Pancreas (tissue), 10 donors: ENCODE measurements around the gene ADAMTS6. TPM values are rescaled to one million over a fixed set of nuclear protein-coding genes. Genes with fewer than 3 reads are reported as not detected.

Source experiments
- ATAC-seq, 4 donors: fragments of 200-7000 bp; cut with Tn5 transposase; one replicate each; pipeline versions ENCODE4 v1.8.0 to v1.9.1; 2020; ENCODE audit warnings: mild to moderate bottlenecking in 4 of 4, moderate library complexity in 4 of 4
- DNase-seq, 6 donors: peaks; one replicate each; pipeline ENCODE4 v3.0.0-alpha.2; 2020
- FAIRE-seq: peaks from 2 replicates; lab custom pipeline; 2012; peaks lifted over from hg19 to GRCh38; lab: Jason Lieb, UNC
- H3K27ac ChIP-seq, 4 donors: fragments of 200-600 bp; sonication (generic); 1 replicate in 3 of 4; 2 replicates in 1 of 4; pipeline versions ENCODE4 v1.5.0 to v1.8.0; 2020
- H3K27me3 ChIP-seq, 4 donors: fragments of 200-600 bp; one replicate each; pipeline ENCODE4 v1.8.0; 2021
- H3K36me3 ChIP-seq, 3 donors: fragments of 200-600 bp; sonication (generic) in 1 of 3; one replicate each; pipeline versions ENCODE4 v1.5.0 to v1.8.0; 2020 to 2021
- H3K4me1 ChIP-seq, 3 donors: fragments of 200-600 bp; one replicate each; pipeline ENCODE4 v1.8.0; 2021
- H3K4me3 ChIP-seq, 4 donors: fragments of 200-600 bp; sonication (generic) in 2 of 4; one replicate each; pipeline versions ENCODE4 v1.5.0 to v1.8.0; 2020 to 2021
- H3K9me3 ChIP-seq, 4 donors: fragments of 200-600 bp; one replicate each; pipeline ENCODE4 v1.8.0; 2021
- CTCF ChIP-seq, 4 donors: fragments of 200-600 bp; sonication (generic) in 3 of 4; IDR thresholded peaks; one replicate each; pipeline versions ENCODE4 v1.5.0 to v1.8.0; 2021; ENCODE audit warnings: antibody characterized with exemption in 4 of 4
- WGBS, 2 donors: extraction: QIAGEN DNeasy Blood & Tissue Kit; methylation state at CpG; one replicate each; pipeline ENCODE4 v1.1.7; 2013; 5-methylcytosine and 5-hydroxymethylcytosine counted together
- intact Hi-C, 3 donors: fragments of 100-400 bp; cut with DNase I; formaldehyde crosslinking; loops; one replicate each; pipeline versions ENCODE4 v1.11.1 to v1.14.2; 2022
- polyA plus RNA-seq, 2 donors: library from polyadenylated mRNA; stranded (reverse); fragments of 200-250 nt; gene quantifications; one replicate each; pipeline ENCODE4 v1.2.3, GENCODE V29; 2013
- total RNA-seq, 6 donors: library from RNA; stranded (reverse); fragmentation: NEBNext Ultra II Directional in 4 of 6; extraction: Animal tissue kit (Norgen Biotek cat#: 25700) in 4 of 6; gene quantifications; one replicate each; pipeline versions ENCODE4 v1.2.1 to v1.2.4, GENCODE V29; 2021 to 2023
- donor health status: healthy with polysubstance abuse.
- donor health status: DM: no; HTN: no; CAD: no; lungs with moderate emphysema.
- donor health status: DM: no; HTN: no; CAD: no.
- donor health status: control.
- donor health status: control.
- donor health status: Bipolar disorder and iron deficiency.
- donor health status: DM: yes; HTN: yes; CAD: no.
- donor health status: DM: no; HTN: no; CAD: no.
- donor health status: DM: no; HTN: no; CAD: no.
- donor health status: DM: yes; HTN: yes; CAD: no.

ADAMTS6 gene
- total RNA-seq: under 1 TPM; 0.14 to 0.47 (median 0.30) TPM
- polyA plus RNA-seq: under 1 TPM; 0.19 to 0.70 TPM

GRCh38 chr5:65481635-65482295 is at the start of gene ADAMTS6:
Gene ADAMTS6 (minus strand): TSS chr5:65481920. CDS start chr5:65473673, 8,247 bp downstream.
- H3K27me3 ChIP-seq: no peaks in the 10 kb centered on the region
- WGBS, 2 donors: 0% methylated on average over 12 of the region's 12 CpGs
- no peaks in the 10 kb centered on the region for H3K9me3 ChIP-seq
- peaks cover 4 to 14% (median 13%) of the 10 kb centered on the region in 3 donors for H3K4me1 ChIP-seq
- TF ChIP-seq CTCF (IDR thresholded peaks at IDR 0.05): no peak
- intact Hi-C loops: loop anchor here in 1 of 3 donors (5.0 to 10.0 kb wide), 2 partner anchors 379 to 667 kb away; no protein-coding TSS in a partner anchor
- H3K4me3 ChIP-seq: peak within 1 kb of the TSS; percentile 30 to 44 (median 36)
- ATAC-seq: peak; percentile 76 to 90 (median 89)
- peak; percentile 78 to 86 (median 80) for DNase-seq
- H3K36me3 ChIP-seq: no peaks in the 10 kb centered on the region
- peak within 1 kb of the TSS; percentile 14 to 87 (median 64) for H3K27ac ChIP-seq
- peak; percentile 20 for FAIRE-seq

- Histone ChIP-seq H3K36me3 (no peaks in the 10 kb centered on the region), H3K4me3 (no peak overlapping the region), H3K27me3 (no peaks in the 10 kb centered on the region), H3K9me3 (no peaks in the 10 kb centered on the region), H3K27ac (no peak overlapping the region), H3K4me1 (no peaks in the 10 kb centered on the region)
- WGBS, 2 donors: 91 to 93% methylated on average over 1 of the region's 1 CpG
- no peak for ATAC-seq
- DNase-seq: no peak
- no peak for FAIRE-seq
- no peak for TF ChIP-seq CTCF (IDR thresholded peaks at IDR 0.05)
- intact Hi-C loops: no loop called here
Observed at GRCh38 chr5:65530904-65531303, 49.2 kb upstream of the ADAMTS6 start.

- no peak overlapping the region for H3K27ac ChIP-seq
- 89 to 95% methylated on average over 3 of the region's 3 CpGs for WGBS, 2 donors
- H3K4me1 ChIP-seq: no peaks in the 10 kb centered on the region
- no peaks in the 10 kb centered on the region for H3K9me3 ChIP-seq
- intact Hi-C loops: no loop called here
- DNase-seq (no peak), ATAC-seq (no peak), FAIRE-seq (no peak)
- no peaks in the 10 kb centered on the region for H3K27me3 ChIP-seq
- H3K4me3 ChIP-seq: no peak overlapping the region
- TF ChIP-seq CTCF (IDR thresholded peaks at IDR 0.05): no peak
- H3K36me3 ChIP-seq: no peaks in the 10 kb centered on the region
Observed at GRCh38 chr5:65525726-65526125, 44.0 kb upstream of the ADAMTS6 start.

- no peak for FAIRE-seq
- WGBS, 2 donors: 56 to 76% methylated on average over 6 of the region's 6 CpGs
- Histone ChIP-seq H3K27me3 (no peaks in the 10 kb centered on the region), H3K9me3 (no peaks in the 10 kb centered on the region), H3K4me3 (no peak overlapping the region), H3K36me3 (no peaks in the 10 kb centered on the region), H3K27ac (no peak overlapping the region), H3K4me1 (peaks cover 0 to under 1% (median 0%) of the 10 kb centered on the region in 3 donors)
- intact Hi-C loops: no loop called here
- DNase-seq: no peak
- TF ChIP-seq CTCF (IDR thresholded peaks at IDR 0.05): no peak
- no peak for ATAC-seq
Observed at GRCh38 chr5:65512170-65512937, 30.6 kb upstream of the ADAMTS6 start.
